ENCODE results near the gene KRTAP4-3.
"Not testable (repeated sequence)": the region's sequence is repeated elsewhere in the genome, so short reads cannot be mapped to it uniquely, and the experiment has no call there.

The KRTAP4-3 gene

DNA sequence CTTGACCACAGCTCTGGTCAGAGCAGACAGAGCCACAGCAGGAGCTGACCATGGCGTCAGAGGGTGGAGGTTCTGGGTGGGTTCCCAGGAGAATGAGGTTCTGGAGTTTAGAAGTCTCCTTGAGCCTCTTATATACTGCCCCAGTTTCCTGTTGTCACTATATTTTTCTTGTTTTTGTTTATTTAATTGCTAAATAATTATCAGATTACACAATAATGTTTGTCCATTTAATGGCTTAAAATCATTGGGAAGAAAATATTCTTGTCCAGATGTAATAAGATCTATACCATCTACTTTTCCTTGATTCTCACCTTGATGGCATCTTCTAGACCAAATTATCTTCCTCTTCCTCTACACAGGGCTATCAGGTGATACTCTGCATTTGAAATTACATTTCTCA, at the start of gene KRTAP4-3:
KRTAP4-3 (minus strand) TSS at position 101 of the 400 bp plus-strand sequence; CDS start at position 52, 49 bp downstream.
- FAIRE-seq: no peak
- DNase-seq (ENCODE audit: insufficient read length, low spot score): no peak

- FAIRE-seq (no peak), DNase-seq (ENCODE audit: insufficient read length, low spot score) (no peak)
Measured at GRCh38 chr17:41215681-41216080, 47.7 kb upstream of the KRTAP4-3 start.

DNA sequence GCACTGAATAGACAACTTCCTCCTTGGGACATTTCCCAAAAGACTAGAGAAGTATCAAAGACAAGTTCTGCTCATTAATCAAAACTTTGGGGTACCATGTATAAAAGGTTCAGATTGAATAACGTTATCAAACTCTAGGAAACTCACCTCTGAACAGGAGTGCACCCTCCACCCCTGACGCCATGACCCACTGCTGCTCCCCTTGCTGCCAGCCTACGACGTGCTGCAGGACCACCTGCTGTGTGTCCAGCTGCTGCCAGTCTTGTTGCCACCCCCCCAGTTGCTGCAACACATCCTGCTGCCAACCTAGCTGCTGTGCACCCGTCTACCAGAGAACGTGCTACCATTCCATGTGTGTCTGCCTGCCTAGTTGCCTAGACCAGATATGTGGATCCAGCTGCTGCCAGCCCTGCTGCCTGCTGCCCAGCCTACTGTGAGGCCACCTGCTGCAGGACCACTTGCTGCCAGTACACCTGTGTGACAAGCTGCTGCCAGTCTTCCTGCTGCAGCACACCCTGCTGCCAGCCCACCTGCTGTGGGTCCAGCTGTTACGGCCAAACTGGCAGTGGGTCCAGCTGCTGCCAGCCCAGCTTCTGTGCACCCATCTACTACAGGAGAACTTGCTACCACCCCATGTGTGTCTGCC, 44.6 kb upstream of the KRTAP4-3 start:
- DNase-seq (ENCODE audit: insufficient read length, low spot score) (no peak), FAIRE-seq (peak; percentile 88)

DNA sequence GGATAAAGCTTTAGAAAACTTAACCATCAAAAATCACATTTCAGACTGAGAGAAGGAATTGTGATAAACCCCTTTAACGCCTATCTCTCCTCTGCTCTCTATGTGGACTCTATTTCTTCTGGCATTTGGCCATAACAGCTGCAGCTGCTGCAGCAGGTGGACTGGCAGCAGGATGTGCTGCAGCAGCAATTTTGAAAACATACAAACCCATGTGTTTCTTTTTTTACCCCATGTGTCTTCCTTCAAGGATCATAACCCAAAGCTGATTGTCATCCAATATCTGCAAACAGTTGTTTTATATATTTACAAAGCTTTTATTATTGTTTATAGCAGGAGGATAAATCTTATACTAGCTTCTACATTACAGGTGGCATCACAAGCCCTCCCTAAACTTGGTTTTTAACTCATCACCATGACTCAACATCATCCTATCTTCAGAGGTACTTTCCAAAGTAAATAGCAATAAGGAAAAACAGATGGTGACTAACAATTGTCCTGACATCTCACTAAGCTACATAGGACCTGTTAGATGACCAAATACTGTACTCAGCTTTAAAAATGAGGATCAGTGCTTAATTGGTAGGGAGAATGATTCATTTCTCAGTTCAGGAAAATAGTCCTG, 43.9 kb upstream of the KRTAP4-3 start:
- FAIRE-seq (no peak), DNase-seq (ENCODE audit: insufficient read length, low spot score) (no peak)

DNA sequence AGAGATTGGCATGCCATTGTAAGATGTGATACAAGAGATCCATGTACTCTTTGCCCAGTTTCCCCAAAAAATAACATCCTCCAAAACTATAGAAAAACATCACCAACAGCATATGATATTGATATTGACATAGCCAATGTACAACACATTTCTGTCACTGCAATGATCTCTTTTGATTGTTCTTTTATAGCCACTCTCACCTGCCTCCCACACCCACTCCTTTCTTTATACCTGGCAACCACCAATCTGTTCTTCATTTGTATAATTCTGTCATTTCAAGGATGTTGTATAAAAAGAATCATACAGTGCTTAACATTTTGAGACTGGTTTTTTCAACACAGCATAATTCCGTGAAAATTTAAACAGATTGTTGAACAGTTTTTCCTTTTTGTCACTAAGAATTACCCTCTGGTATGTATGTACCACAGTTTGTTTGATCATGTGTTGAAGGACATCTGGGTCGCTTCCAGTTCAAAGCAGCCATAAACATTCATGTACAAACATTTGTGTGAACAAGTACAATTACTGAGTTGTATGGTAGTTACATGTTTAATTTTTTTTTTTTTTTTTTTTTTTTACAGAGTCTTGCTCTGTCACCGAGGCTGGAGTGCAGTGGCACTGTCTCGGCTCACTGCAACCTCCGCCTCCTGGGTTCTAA, 31.5 kb upstream of the KRTAP4-3 start:
- no peak for DNase-seq (ENCODE audit: insufficient read length, low spot score)
- FAIRE-seq: no peak

- DNase-seq (ENCODE audit: insufficient read length, low spot score): no peak
- FAIRE-seq: no peak
Measured at GRCh38 chr17:41196068-41196467, 28.0 kb upstream of the KRTAP4-3 start.

DNA sequence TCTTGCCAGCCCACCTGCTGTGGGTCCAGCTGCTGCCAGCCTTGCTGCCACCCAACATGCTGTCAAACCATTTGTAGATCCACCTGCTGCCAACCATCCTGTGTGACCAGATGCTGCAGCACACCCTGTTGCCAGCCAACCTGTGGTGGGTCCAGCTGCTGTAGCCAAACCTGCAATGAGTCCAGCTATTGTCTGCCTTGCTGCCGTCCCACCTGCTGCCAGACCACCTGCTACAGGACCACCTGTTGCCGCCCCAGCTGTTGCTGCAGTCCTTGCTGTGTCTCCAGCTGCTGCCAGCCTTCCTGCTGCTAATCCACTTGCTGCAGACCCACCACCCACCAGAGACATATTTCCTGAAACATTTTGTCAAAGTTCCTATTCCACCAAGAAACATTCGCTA, 22.3 kb upstream of the KRTAP4-3 start:
- FAIRE-seq (peak; percentile 74), DNase-seq (ENCODE audit: insufficient read length, low spot score) (no peak)

GRCh38 chr17:41189837-41190318, 21.9 kb upstream of the KRTAP4-3 start, which contains the start of gene KRTAP9-1:
Gene KRTAP9-1 (plus strand): TSS chr17:41189887. CDS start chr17:41189887, 0 bp downstream.
- not testable (repeated sequence) for DNase-seq (ENCODE audit: insufficient read length, low spot score); FAIRE-seq

DNA sequence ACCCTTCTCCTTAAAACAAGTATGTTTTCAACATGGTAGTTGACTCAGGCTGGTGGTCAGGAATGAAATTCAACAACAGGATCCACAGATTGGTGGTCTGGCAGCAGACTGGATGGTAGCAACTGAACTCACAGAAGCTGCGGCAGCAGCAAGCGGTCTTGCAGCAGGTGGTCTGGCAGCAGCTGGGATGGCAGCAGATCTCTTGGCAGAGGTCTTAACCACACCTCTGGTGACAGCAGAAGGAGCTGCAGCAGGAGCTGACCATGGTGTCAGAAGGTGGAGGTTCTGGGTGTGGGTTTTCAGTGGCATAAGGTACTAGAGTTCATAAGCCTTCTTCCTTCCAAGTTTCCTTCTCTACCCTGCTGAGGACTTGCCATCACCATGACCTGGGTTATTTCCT, 18.9 kb upstream of the KRTAP4-3 start:
- FAIRE-seq: no peak
- no peak for DNase-seq (ENCODE audit: insufficient read length, low spot score)

GRCh38 chr17:41185001-41185400, 17.0 kb upstream of the KRTAP4-3 start:
- FAIRE-seq (peak; percentile 9), DNase-seq (ENCODE audit: insufficient read length, low spot score) (no peak)

- DNase-seq (ENCODE audit: insufficient read length, low spot score): no peak
- peak; percentile 95 for FAIRE-seq
Measured at GRCh38 chr17:41184480-41184961, 16.5 kb upstream of the KRTAP4-3 start, which contains the start of gene KRTAP4-1. Gene KRTAP4-1 (minus strand): TSS chr17:41184911. CDS start chr17:41184854, 57 bp downstream.

- FAIRE-seq: no peak
- no peak for DNase-seq (ENCODE audit: insufficient read length, low spot score)
Measured at GRCh38 chr17:41178843-41179616, 11.0 kb upstream of the KRTAP4-3 start.

- FAIRE-seq (no peak), DNase-seq (ENCODE audit: insufficient read length, low spot score) (no peak)
Measured at GRCh38 chr17:41178341-41178740, 10.3 kb upstream of the KRTAP4-3 start.

DNA sequence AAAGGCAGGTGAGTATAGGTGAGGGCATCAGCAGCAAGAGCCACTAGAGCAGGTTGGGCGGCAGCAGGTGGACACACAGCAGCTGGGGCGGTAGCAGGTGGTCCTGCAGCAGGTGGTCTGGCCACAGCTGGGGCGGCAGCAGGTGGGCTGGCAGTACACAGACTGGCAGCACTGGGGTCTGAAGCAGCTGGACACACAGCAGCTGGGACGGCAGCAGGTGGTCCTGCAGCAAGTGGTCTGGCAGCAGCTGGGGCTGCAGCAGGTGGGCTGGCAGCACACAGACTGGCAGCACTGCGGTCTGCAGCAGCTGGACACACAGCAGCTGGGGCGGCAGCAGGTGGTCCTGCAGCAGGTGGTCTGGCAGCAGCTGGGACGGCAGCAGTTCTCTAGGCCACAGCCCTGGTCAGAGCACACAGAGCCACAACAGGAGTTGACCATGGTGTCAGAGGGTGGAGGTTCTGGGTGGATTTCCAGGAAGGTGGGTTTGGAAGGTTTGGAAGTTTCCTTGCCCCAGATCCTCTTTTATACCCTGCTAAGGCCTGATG, 9.8 kb upstream of the KRTAP4-3 start, which contains the start of gene KRTAP4-2:
KRTAP4-2 (minus strand) TSS at position 495 of the 545 bp plus-strand sequence; CDS start at position 438, 57 bp downstream.
- FAIRE-seq: peak; percentile 42

GRCh38 chr17:41176744-41177387, 8.8 kb upstream of the KRTAP4-3 start:
- DNase-seq (ENCODE audit: insufficient read length, low spot score): no peak
- no peak for FAIRE-seq

More for the DNA sequence above, 9.8 kb upstream of the KRTAP4-3 start, which contains the start of gene KRTAP4-2:
- DNase-seq (ENCODE audit: insufficient read length, low spot score): no peak

DNA sequence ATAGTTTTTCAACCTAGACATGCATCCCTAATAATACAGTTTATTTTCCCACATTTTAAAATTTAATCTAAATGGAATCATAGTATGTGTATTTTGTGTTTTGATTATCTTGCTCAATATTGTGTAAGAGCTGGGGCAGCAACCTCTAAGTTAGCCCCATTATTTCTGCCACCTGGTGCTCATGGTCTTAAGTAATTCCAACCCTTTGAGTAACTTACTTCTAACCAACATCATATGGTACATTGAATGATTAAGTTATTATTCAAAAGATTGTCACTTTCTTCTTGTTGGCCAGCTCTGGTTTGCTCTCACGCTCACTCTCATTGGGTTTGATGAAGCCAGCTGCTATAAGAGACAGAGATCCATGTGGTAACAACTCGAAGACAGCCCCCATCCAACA, 3.9 kb upstream of the KRTAP4-3 start:
- DNase-seq (ENCODE audit: insufficient read length, low spot score) (no peak), FAIRE-seq (no peak)

- no peak for DNase-seq (ENCODE audit: insufficient read length, low spot score)
- no peak for FAIRE-seq
Measured at GRCh38 chr17:41167561-41167960, 460 bp downstream of the KRTAP4-3 start.

DNA sequence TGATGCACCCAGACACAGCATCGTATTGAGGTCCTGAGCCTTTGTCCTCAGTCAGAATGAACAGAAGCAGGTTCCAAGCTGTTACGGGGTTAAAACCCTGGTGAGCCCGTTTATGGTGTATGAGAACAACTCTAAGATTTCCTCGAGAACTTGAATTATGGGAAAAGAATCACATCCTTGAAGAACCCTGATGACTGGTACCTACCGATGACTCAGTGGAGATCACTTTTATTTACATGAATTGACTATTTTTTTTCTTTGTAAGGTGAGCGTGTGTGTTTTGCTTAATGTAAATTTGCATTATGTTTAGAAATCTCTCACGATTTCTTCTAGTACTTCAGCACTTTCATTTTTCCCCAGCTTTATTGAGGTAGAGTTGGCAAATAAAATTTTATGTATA, 4.2 kb downstream of the KRTAP4-3 start:
- FAIRE-seq: no peak
- no peak for DNase-seq (ENCODE audit: insufficient read length, low spot score)

- DNase-seq (ENCODE audit: insufficient read length, low spot score) (no peak), FAIRE-seq (no peak)
Measured at GRCh38 chr17:41160648-41161047, 7.4 kb downstream of the KRTAP4-3 start, which contains the start of gene KRTAP4-4. Gene KRTAP4-4 (minus strand): TSS chr17:41160748. CDS start chr17:41160691, 57 bp downstream.

Data from HTR-8/SVneo (cell line).